ENCODE measurements around the gene LRRC74A.

Gene LRRC74A

DNA sequence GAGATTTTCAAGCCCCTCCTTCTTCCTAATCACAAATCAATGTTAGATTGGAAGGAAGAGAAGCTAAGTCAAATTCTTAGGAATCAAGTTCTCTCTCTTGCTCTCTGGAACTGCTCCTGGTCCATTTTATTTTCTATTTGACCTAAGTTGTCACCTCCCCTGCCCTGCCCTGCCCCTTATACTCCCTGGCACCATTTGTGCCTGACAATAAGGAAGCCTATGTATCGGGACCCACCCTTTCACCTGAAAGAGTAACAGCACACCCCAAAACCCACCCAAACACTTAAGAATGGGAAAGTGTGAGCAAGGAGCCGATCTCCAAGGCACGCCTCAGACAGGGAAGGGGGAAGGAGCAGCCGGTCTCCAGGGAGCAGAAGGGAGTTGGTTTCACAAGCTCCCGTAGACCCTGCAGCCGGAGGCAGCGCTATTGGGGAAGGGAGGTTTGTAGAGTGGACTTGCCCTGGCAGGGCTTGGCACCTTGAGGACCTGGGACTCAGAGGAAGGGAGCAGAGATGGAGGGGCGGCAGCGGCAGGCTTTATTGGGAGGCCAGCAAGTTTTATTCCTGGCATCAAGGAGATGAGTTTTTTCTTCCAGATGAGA is 1.6 kb downstream of the LRRC74A start:
- H3K4me1 ChIP-seq (ENCODE audit: low read length), result no peaks in the 10 kb centered on the region
- TF ChIP-seq, protein P1, sequence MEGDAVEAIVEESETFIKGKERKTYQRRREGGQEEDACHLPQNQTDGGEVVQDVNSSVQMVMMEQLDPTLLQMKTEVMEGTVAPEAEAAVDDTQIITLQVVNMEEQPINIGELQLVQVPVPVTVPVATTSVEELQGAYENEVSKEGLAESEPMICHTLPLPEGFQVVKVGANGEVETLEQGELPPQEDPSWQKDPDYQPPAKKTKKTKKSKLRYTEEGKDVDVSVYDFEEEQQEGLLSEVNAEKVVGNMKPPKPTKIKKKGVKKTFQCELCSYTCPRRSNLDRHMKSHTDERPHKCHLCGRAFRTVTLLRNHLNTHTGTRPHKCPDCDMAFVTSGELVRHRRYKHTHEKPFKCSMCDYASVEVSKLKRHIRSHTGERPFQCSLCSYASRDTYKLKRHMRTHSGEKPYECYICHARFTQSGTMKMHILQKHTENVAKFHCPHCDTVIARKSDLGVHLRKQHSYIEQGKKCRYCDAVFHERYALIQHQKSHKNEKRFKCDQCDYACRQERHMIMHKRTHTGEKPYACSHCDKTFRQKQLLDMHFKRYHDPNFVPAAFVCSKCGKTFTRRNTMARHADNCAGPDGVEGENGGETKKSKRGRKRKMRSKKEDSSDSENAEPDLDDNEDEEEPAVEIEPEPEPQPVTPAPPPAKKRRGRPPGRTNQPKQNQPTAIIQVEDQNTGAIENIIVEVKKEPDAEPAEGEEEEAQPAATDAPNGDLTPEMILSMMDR (IDR thresholded peaks at IDR 0.05; ENCODE audit: low read depth, low read length), result no peak
- TF ChIP-seq EZH2phosphoT487 (IDR thresholded peaks at IDR 0.05; ENCODE audit: low read depth), result no peak
- no peak overlapping the region for H3K9ac ChIP-seq (ENCODE audit: low read length)
- no peak overlapping the region for H3K27ac ChIP-seq (ENCODE audit: low read length)
- no peak overlapping the region for H2AFZ ChIP-seq (ENCODE audit: low read depth, low read length)
- H3K36me3 ChIP-seq (replicated peaks; ENCODE audit: low read depth, low read length), result no peaks in the 10 kb centered on the region
- H4K20me1 ChIP-seq (ENCODE audit: insufficient read depth, low read length), result no peaks in the 10 kb centered on the region
- H3K79me2 ChIP-seq (ENCODE audit: low read length), result no peaks in the 10 kb centered on the region
- no peak overlapping the region for H3K4me2 ChIP-seq (ENCODE audit: low read length)
- H3K4me3 ChIP-seq (ENCODE audit: low read length), result no peak overlapping the region
- H3K9me3 ChIP-seq (ENCODE audit: insufficient read depth, low read length), result no peaks in the 10 kb centered on the region
- peaks cover 12% of the 10 kb centered on the region; the same call in 1 of the 2 replicates for H3K27me3 ChIP-seq (ENCODE audit: low read depth, low read length)

DNA sequence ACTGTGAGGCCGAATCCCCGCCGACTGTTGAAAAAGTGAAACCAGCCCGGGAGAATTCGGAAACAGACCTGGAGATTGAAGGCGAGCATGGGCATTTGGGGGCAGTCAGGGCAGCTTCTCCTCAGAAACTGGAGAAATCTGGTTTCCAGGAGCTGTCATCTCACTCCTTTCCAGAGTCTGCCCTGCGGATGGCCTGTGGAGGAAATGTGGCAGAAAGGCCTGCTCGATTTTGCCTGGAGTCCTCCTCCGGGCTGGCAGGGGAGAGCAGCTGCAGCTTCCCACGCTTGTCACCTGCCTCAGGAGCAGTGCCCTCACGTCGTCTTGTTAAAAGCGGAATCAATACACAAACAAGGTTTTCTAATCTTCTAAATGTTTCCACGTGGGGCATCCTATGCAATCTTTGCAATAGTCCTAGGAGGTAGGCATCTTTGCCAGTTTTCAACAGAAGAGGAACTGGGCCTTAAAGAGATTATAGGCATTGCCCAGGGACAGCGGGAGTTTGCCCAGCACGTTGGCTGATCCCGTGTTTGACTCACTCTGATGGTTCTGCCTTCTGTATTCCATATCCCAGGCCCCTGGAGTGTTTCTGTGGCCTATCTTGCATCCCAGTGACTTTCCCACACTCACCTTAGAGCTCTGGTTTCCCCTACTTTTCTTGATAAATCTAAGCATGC is 2.3 kb downstream of the LRRC74A start:
- Histone ChIP-seq H2AFZ (ENCODE audit: low read depth, low read length) (no peak overlapping the region), H3K4me1 (ENCODE audit: low read length) (no peaks in the 10 kb centered on the region), H3K4me2 (ENCODE audit: low read length) (no peak overlapping the region), H4K20me1 (ENCODE audit: insufficient read depth, low read length) (no peaks in the 10 kb centered on the region), H3K9ac (ENCODE audit: low read length) (no peak overlapping the region), H3K27ac (ENCODE audit: low read length) (no peak overlapping the region), H3K79me2 (ENCODE audit: low read length) (no peaks in the 10 kb centered on the region), H3K9me3 (ENCODE audit: insufficient read depth, low read length) (no peaks in the 10 kb centered on the region), H3K4me3 (ENCODE audit: low read length) (no peak overlapping the region), H3K36me3 (replicated peaks; ENCODE audit: low read depth, low read length) (no peaks in the 10 kb centered on the region), H3K27me3 (ENCODE audit: low read depth, low read length) (peaks cover 12% of the 10 kb centered on the region; the same call in 1 of the 2 replicates)
- TF ChIP-seq, protein P1 (IDR thresholded peaks at IDR 0.05; ENCODE audit: low read depth, low read length), result no peak
- no peak for TF ChIP-seq EZH2phosphoT487 (IDR thresholded peaks at IDR 0.05; ENCODE audit: low read depth)

DNA sequence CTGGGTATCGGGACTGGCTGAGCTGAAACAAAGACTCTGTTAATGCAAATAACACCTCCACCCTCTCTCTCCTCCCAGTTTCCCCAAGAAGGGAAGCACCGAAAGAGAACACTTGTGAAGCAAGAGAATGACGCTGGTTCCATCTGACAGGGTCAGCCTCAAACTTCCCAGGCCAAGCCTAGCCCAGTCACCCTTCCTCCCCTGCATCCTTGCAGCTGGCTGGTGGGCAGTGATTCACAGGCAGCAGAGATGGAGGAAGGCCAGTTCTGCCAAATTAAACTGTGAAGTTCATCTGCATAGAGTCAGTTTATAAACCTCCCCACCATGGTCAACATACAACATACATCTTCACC is 2.8 kb downstream of the LRRC74A start:
- H4K20me1 ChIP-seq (ENCODE audit: insufficient read depth, low read length), result no peaks in the 10 kb centered on the region

DNA sequence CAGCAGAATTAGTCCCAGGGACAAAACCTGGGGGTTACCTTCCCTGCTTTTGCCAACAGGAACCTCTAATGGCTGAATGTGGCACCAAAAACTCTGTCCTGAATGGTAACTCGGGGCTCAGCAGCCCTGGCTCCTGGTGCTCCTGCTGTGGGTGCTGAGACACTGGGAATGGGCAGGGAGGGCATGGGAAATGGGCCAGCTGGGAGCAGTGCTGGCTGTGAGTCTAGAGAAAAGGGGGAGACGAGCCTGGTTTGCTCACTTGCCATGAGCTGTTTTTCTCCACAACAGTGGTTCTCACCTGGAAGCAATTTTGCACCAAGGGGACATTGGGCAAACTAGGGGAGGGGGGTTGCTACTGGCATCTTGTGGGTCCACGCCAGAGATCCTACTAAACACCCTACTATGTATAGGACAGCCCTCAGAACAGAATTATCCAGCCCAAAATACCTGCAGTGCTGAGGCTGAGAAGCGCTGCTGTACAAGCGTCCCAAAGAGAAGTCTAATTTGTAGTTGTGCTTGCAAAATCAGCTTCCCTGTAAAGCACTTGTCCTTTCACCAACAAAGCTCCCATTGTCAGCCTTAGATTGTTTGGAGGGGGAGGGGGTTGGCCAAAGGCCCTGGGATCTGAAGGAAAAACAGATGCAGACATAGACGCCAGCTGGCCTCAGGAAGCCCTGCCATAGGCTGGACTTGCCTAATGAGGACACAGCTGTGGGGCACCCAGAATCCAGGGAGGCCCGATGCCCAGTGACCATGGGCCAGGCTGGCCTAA is 3.6 kb downstream of the LRRC74A start:
- TF ChIP-seq, protein P1 (IDR thresholded peaks at IDR 0.05; ENCODE audit: low read depth, low read length), result no peak
- TF ChIP-seq EZH2phosphoT487 (IDR thresholded peaks at IDR 0.05; ENCODE audit: low read depth), result no peak
- Histone ChIP-seq H3K4me3 (ENCODE audit: low read length) (no peak overlapping the region), H2AFZ (ENCODE audit: low read depth, low read length) (no peak overlapping the region)

More for the DNA sequence above, 2.8 kb downstream of the LRRC74A start:
- Histone ChIP-seq H3K4me3 (ENCODE audit: low read length) (no peak overlapping the region), H3K79me2 (ENCODE audit: low read length) (no peaks in the 10 kb centered on the region), H3K27me3 (ENCODE audit: low read depth, low read length) (peaks cover 12% of the 10 kb centered on the region; the same call in 1 of the 2 replicates), H3K9me3 (ENCODE audit: insufficient read depth, low read length) (no peaks in the 10 kb centered on the region), H3K36me3 (replicated peaks; ENCODE audit: low read depth, low read length) (no peaks in the 10 kb centered on the region), H3K27ac (ENCODE audit: low read length) (no peak overlapping the region), H3K4me1 (ENCODE audit: low read length) (no peaks in the 10 kb centered on the region), H3K9ac (ENCODE audit: low read length) (no peak overlapping the region), H2AFZ (ENCODE audit: low read depth, low read length) (no peak overlapping the region), H3K4me2 (ENCODE audit: low read length) (no peak overlapping the region)
- no peak for TF ChIP-seq EZH2phosphoT487 (IDR thresholded peaks at IDR 0.05; ENCODE audit: low read depth)

More for the DNA sequence above, 3.6 kb downstream of the LRRC74A start:
- no peak overlapping the region for H3K9ac ChIP-seq (ENCODE audit: low read length)
- H3K9me3 ChIP-seq (ENCODE audit: insufficient read depth, low read length), result no peaks in the 10 kb centered on the region
- no peak overlapping the region for H3K27ac ChIP-seq (ENCODE audit: low read length)
- H3K4me1 ChIP-seq (ENCODE audit: low read length), result no peaks in the 10 kb centered on the region
- H4K20me1 ChIP-seq (ENCODE audit: insufficient read depth, low read length), result no peaks in the 10 kb centered on the region
- no peak overlapping the region for H3K4me2 ChIP-seq (ENCODE audit: low read length)
- H3K79me2 ChIP-seq (ENCODE audit: low read length), result no peaks in the 10 kb centered on the region
- H3K36me3 ChIP-seq (replicated peaks; ENCODE audit: low read depth, low read length), result no peaks in the 10 kb centered on the region
- H3K27me3 ChIP-seq (ENCODE audit: low read depth, low read length), result peaks cover 11% of the 10 kb centered on the region; the same call in 1 of the 2 replicates

Data from OCI-LY3 (cell line).